PFSK-1 (cell line): ENCODE measurements around the gene CTH.

Experiments used
- SIN3A ChIP-seq: IDR thresholded peaks from 2 replicates; pipeline ENCODE4 v1.6.1; 2012; ENCODE audit warnings: mild to moderate bottlenecking, low read length, moderate library complexity, borderline replicate concordance; ENCODE audit not compliant: insufficient read depth
- TAF1 ChIP-seq: IDR thresholded peaks from 2 replicates; pipeline ENCODE4 v1.6.1; 2012; ENCODE audit warnings: low read length, control low read depth, borderline replicate concordance; ENCODE audit not compliant: insufficient read depth

GRCh38 chr1:70438529-70438928 lies 27.5 kb downstream of the CTH start:
- TF ChIP-seq TAF1 (no peak), SIN3A (no peak)
